ENCODE measurements around the gene ZNHIT1. TPM values are rescaled to one million over a fixed set of nuclear protein-coding genes. Genes with fewer than 3 reads are reported as not detected.
"Not testable (repeated sequence)": the region's sequence is repeated elsewhere in the genome, so short reads cannot be mapped to it uniquely, and the experiment has no call there.

Gene ZNHIT1
- polyA plus RNA-seq, 5 donors = 42.7 to 77.4 (median 53.5) TPM

DNA sequence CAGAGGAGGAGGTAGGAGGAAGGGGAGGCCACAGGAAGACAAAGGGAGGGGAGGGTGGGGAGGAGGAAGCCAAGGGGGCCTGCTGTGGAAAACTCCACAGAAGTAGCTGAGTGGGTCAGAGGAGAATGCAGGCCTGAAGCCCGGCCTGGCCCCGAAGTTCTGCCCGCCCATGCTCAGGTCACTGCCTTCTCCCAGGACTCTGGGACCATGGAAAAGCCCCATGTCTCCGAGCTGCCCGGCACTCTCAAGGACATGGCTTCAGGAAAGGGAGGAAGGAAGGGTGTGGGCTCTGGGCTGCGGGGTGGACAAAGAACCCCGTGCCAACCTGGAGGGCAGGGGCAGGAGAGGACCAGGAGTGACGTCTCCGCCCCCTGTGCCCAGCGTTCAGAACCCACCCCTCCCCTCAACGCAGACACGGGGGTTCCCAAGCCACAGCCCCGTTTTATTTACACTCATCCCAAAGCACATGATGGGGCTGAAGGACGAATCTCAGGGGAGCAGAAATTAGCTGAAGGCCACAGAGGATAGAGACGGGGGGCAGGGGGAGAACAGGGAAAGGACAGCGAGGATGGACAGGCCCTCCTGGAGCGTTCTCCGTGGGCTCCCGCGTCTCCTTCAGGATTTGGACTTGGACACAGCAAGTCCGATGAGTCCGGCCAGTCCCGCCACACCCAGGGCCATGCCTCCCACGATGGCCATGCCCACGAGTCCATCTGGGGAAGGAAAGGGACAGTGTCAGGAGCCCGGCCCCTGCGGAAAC, 21.4 kb downstream of the ZNHIT1 start:
- DNase-seq = no peak

DNA sequence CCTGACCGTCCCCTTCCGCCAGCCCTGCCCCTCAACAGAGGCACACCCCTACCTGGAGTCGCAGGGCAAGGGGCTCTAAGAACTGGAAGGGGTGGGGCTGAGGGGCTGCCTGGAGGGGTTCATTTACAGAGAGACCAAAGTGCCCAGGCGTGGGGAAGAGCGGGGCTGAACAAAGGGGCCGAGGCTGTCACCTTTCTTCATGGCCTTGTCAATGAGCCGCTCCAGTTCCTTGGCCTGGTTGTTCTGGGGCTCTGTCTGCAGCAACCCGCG, 21.9 kb downstream of the ZNHIT1 start:
- no peak for DNase-seq

DNA sequence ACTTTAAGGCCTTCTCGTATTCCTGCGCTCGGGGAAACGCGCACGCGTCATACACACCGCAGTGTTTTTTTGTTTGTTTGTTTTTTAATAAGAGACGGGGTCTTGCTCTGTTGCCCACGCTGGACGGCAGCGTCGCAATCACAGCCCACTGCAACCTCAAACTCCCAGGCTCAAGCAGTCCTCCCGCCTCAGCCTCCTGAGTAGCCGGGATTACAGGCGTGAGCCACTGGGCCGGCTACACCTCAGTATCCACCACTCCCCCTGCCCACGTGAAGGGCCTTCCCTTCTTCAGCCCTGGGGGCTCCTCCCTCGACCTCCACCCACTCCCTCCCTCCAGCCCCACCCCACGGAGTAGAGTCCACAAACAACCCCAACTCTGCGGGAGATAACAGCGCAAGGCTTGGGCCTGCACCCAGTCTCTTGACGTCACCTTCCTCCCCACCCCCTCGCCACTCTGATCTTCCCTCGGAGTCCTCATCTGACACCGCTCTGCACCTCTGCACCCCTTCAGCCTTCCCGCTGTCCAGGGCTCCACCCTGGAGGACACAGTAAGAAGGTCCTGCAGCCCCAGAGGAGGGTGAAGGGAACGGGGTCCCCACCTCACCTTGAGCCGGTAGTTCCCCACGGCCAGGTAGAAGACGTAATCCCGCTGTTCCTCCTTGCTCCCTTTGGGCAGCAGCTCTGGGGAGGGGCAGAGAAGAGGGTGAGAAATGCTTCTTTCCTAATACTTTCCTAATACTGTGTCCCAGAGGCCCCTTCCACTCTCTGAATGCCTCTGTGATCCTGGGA, 22.5 kb downstream of the ZNHIT1 start:
- DNase-seq = no peak

DNA sequence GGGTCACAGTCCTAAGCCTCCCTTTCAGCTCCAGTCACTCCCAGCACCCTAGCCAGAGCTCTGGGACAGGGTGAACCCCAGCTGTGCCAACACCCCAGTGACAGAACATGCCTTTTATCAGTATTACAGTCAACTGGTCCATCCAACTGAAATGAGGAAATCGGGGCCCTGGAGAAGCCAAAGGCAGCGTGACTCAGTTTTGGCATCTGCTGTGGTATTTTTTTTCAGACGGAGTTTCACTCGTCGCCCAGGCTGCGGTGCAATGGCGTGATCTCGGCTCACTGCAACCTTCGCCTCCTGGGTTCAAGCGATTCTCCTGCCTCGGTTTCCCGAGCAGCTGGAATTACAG, 23.0 kb downstream of the ZNHIT1 start:
- DNase-seq = no peak

DNA sequence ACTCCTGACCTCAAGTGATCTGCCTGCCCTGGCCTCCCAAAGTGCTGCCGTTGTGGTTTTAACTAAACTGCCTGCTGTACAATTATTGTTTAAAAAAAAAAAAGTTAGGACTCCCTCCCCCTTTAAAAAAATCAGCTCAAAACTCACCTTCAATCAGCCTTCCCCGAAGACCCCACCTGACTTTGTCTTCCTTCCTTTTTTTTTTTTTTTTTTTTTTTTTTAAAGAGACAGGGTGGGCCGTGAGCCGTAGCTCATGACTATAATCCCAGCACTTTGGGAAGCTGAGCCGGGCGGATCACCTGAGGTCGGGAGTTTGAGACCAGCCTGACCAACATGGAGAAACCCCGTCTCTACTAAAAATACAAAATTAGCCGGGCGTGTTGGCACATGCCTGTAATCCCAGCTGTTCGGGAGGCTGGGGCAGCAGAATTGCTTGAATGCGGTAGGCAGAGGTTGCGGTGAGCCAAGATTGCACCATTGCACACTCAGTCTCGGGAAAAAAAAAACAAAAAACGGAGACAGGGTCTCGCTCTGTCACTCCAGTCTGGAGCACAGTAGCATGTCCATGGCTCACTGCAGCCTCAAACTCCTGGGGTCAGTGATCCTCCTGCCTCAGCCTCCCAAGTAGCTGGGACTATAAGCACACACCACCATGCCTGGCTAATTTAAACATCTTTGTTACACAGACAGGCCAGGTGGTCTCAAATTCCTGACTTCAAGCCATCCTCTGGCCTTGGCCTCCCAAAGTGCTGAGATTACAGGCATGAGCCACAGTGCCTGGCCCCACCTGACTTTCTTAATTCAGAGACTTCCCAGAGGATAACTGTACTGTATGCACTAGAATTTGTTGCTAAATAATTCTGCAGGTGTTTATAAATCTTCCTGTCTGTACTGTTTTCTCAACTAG, 23.7 kb downstream of the ZNHIT1 start:
- DNase-seq = no peak

DNA sequence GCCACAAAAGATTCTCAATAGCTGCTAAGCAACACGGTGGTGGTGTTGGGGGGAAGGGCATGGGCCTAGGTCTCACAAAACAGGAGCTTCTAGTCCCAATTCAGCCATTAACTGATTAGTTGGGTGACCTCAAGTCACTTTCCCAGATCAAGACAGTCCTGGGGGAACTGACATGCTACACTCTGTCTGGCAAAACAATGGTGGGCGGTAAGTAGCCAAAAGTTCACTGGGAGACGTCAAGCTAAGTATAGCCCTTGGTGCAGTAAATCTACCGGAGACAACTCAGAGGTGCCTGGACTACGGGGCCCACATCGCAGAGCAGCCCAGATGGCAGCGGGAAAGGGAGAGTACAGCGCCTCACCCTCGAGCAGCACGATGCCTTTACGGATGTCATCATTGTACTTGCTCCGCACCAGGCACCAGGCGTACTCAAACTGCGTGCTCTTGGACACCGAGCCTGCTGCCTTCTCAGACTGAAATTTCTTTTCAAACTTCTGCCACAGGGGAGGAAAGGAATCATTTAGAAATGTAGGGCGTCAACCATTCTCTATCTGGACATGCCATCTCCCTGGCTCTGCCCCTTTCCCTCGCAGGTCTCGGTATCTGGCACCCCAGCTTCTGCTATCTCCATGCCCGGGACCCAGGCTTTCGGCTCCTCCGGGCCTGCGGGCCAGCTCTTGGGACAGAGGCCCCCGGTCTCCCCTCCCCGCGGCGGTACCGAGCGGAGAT, 25.8 kb downstream of the ZNHIT1 start:
- no peak for DNase-seq

DNA sequence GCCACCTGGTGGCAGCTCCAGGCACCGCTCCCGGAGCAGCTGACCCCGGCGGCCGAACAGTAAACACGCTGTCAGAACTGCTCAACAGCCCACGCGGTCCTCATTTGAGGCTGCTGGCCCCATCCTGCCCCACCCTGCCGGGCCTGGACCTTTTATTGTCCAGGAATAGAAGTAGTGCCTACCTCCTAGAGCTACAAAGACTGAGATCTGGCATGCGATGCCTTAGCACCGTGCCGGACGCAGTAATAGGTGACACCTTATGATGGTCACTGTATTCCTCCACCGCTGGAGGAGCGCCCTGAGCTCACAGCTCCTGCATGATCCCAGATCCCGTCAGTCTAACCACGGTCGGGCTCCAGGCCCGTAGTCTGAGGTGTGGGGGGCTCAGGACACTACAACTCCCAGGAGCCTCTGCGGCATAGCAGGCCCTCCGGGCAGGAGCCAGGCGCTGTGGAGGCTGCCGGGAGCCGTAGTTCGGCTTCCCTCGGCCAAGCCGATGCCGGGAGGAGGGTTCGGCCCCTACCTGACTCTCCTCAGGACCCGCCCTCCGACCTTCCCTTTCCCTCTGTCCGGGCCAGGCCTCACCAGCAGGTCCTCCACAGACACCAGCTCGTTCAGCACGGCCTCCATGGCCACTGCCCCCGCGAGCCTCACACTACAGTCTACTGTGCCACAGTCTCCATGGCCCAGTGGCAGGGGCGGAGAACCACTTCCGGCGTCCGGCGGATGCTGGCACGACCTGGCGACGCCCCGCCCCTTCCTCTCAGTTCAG, 26.6 kb downstream of the ZNHIT1 start, which contains the start of gene FIS1:
Gene FIS1, minus strand, starts transcription at position 707 of the 772 bp plus-strand sequence. Its CDS starts 77 bp downstream, at position 630.
- peak; percentile 90 to 93 for DNase-seq

DNA sequence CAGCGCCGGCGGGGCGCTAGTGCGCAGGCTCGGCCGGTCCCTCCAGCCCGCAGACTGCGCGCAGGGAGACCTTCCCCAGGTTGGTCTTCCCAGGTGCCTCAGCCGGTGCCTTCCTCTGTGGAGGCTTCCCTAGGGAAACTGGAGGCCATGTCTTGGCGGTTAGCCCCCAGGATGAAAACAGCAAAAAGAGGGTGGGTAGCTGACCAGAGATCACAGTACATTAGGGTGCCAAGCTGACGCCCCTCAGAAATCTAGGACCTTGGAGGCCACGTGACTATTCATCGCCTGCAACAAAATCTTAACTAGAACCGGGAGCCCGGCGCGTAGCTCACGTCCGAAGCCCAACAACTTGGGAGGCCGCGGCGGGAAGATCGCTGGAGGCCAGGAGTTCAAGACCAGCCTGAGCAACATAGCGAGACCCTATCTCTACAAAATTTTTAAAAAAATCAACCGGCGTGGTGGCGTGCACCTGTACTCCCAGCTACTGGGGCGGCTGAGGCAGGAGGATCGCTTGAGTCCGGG, 27.2 kb downstream of the ZNHIT1 start:
- no peak for DNase-seq

DNA sequence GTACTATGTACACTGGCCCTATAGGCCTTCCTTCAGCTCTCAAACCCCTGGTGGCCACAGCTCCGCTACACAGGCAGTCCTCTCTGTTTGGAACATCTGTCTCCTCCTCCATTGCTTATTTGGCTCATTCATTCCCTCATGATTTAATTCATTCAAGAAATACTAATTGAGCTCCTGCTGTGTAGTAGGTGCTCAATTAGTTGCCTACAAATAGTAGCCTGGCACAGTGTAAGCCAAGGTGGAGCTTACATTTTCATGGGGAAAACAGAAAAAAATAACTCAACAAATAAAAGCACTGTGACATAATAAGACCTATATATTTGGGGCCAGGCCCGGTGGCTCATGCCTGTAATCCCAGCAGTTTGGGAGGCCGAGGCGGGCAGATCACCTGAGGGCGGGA, 30.3 kb downstream of the ZNHIT1 start:
- DNase-seq = no peak

DNA sequence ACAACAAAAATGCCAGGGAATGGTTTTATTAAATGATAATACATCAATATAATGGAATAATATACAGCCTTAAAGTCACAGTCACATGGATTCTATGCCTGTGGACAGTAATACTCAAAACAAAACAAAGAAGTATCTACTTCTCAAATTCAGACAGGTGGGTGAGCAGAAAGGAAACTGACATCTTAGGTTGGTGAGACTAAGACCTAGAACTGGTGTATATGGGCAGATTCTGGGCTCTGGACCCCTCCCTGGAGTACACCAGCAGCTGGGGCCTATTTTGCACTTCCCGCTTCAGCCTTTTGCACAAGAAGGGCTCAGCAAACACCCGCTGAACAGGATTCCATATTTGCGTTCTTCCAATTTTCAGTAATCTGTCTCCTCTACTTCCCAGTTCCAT, 32.4 kb downstream of the ZNHIT1 start:
- DNase-seq = no peak

DNA sequence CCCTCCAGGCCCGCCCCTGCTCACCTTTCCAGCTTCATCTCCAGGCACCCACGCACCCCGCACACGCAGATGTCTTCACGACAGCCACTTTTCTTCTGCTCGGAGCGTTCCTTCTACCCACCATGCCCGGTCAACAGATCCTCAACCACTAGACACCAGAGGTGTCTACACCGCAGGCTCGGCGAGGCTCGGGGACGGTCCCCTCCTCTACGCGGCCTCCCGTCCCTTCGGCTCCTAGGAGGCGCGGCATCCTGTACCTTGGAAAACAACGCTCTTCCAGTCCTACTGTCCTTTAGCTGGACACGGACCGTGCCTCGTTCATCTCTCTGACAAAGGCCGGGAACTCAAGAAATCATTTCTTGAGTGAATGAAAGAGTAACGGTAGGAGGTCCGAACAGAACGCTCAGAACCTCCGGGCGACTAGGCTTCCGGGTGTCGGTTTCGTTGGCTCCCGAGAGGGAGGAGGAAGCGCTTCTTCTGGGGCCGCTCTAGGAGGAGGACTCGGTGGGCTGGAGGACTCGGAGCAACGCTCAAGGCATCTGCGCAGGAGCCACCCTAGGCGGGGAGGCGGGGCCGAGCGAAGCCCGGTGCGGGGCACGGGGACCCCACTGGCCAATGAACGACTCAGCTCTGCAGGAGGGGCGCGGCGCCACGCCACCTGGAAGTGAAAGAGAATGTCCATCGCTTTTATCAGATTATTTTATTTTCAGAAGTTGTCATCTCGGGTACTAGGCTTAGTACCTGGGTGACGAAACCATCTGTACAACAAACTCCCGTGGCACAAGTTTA, 34.1 kb downstream of the ZNHIT1 start:
- peak; percentile 97 for DNase-seq

DNA sequence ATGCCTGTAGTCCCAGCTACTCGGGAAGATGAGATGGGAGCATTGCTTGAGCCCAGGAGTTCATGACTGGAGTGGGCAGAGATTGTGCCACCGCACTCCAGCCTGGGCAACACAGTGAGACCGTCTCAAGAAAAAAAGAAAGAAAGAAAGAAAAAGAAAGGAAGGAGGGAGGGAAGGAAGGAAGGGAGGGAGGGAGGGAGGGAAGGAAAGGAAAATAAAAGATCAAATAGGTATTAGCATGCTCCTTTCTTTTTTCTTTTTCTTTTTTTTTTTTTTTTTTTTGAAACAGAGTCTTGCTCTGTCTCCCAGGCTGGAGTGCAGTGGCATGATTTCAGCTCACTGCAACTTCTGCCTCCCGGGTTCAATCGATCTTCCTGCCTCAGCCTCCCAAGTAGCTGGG, 35.2 kb downstream of the ZNHIT1 start:
- DNase-seq = not testable (repeated sequence)

DNA sequence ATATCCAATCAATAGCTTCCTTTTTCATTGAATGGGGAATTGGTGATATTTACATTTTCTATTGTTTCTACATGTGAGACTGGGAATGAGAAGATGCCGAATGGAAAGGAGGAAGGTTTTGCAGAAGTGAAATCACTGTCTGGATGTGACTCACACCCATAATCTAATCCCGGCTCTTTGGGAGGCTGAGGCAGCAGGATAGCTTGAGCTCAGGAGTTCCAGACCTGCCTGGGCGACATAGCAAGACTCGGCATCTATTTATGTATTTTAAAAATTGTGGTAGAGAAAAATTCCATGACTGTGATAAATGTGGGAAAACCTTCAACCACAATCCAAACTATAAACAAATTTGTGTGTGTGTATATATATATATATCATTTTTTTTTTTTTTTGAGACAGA, 37.8 kb downstream of the ZNHIT1 start:
- no peak for DNase-seq

DNA sequence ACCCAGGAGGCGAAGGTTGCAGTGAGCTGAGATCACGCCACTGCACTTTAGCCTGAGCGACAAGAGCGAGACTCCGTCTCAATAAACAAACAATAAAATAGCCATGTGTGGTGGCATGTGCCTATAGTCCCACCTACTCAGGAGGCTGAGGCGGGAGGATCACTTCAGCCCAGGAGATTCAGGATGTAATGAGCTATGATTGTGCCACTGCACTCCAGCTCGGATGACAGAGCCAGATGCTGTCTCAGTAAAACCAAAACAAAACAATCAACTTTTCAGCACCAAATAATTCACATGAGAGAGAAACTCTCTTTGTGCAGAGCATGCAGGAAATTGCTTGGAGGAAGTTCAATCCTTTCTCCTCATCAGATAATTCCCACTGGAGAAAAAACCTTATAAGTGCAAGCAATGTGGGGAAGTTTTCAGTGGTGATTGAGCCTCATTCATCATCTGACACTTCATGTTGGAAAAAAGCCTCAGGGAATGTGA, 40.3 kb downstream of the ZNHIT1 start:
- DNase-seq = peak; percentile 69 to 78

DNA sequence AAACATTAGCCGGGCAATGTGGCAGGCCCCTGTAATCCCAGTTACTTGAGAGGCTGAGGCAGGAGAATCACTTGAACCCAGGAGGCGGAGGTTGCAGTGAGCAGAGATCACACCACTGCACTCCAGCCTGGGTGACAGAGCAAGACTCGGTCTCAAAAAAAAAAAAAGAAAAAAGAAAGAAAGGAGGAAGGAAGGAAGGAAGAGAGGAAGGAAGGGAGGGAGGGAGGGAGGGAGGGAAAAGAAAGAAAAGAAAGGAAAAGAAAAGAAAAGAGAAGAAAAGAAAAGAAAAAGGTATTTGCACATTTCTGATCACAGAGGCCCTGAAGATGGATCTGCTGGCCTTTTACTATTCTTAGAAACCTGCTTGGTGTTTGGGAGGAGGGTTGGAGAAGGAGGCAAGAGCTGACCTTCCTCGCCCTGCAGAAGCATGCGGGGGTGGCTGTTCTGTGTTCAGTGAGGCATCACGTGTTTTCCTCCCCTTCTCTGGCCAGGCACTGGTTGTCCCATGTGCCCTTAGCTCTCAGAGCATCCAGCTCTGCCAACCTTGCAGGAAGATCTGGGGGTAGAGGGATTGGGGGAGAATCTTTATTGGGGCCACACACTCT, 46.2 kb downstream of the ZNHIT1 start:
- DNase-seq = not testable (repeated sequence)

DNA sequence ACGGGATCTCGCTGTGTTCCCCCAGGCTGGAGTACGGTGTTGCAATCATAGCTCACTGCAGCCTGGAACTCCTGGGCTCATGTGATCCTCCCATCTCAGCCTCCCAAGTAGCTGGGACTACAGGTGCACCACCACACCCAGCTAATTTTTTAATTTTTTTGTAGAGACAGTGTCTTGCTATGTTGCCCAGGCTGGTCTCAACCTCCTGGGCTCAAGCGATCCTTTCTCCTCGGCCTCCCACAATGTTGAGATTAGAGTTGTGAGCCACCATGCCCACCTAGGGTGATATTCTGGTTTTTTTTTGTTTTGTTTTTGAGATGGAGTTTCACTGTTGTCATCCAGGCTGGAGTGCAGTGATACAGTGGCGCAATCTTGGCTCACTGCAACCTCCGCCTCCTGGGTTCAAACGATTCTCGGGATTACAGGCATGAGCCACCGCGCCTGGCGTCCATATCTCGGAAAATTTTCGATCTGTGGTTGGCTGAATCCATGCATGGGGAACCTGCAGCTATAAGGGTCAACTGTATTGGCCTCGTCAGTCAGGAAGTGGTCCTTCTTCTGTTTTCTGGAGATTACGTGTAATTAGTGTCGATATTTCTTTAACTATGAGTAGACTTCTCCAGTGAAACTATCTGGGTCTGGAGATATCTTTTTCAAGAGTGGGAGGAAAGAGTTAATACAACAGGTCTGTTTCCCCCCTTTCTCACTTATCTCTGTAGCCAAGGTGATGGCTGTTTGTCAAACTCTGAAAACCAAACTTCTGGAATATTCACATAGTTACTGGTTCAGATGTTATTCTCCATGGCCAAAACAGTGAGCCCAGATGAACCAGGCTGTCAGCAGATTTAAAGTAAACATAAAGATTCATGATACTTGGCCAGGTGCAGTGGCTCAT, 47.9 kb downstream of the ZNHIT1 start:
- DNase-seq = no peak

DNA sequence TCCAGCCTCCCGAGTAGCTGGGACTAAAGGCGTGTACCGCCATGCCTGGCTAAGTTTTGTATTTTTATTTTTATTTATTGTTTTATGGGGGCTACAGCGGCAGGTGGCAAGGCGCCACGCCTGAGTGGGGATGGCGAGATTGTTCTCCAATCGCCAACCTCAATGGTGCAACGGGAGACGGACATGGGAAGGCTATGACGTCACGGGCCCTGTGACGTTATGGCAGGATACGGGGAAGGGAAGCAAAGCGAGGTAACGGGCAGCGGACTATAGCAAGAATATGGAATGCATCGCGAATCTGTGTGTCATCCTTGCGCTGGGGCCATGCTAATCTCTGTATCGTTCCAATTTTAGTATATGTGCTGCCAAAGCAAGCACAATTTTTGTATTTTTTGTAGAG, 51.7 kb downstream of the ZNHIT1 start:
- DNase-seq = no peak

DNA sequence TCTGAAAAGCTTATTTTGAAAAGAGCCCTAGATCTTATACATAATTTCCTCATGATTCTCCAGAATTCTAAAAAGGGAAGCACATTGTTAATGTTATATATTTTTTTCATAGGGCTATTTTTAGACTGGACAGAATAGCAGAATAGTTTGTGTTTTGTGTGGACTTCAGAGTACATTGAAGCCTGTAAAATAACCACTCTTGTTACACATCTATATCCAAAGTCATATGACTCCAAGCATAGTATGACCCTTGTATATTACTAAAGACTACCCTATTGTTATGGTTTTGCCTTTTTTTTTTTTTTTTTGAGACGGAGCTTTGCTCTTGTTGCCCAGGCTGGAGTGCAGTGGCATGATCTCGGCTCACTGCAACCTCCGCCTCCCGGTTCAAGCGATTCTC, 53.1 kb downstream of the ZNHIT1 start:
- no peak for DNase-seq
